HL-60 (cell line): ENCODE results near the gene FBXL15.

Source experiments
- DNase-seq, 2 experiments: peaks; one replicate each; pipeline ENCODE4 v3.0.0-alpha.2; 2010 to 2020; ENCODE audit warnings: low read depth in 1 of 2, low spot score in 1 of 2
- H3K27ac ChIP-seq: fragments of 250-450 bp; sonication (Bioruptor Pico); replicated peaks from 2 replicates; pipeline ENCODE4 v1.5.1; 2020; ENCODE audit warnings: mild to moderate bottlenecking, moderate library complexity
- H3K27me3 ChIP-seq: fragments of 250-450 bp; sonication (Bioruptor Pico); 2 replicates; pipeline ENCODE4 v1.5.1; 2021; ENCODE audit warnings: mild to moderate bottlenecking, moderate library complexity; ENCODE audit not compliant: insufficient read depth, poor library complexity, severe bottlenecking
- H3K4me3 ChIP-seq: replicated peaks from 2 replicates; pipeline ENCODE4 v1.5.1; 2011; ENCODE audit warnings: mild to moderate bottlenecking, control low read depth, low read length; ENCODE audit not compliant: insufficient read depth
- GABPA ChIP-seq: IDR thresholded peaks from 2 replicates; pipeline ENCODE4 v1.6.1; 2012; ENCODE audit warnings: low read depth
- POLR2AphosphoS5 ChIP-seq: IDR thresholded peaks from 2 replicates; pipeline ENCODE4 v1.6.1; 2012; ENCODE audit warnings: low read depth
- SPI1 ChIP-seq: IDR thresholded peaks from 2 replicates; pipeline ENCODE4 v1.6.1; 2012; ENCODE audit warnings: low read depth, mild to moderate bottlenecking, borderline replicate concordance
- long read RNA-seq: library from polyadenylated mRNA; unstranded; transcript quantifications from one replicate; pipeline ENCODE4 v2.0.0, GENCODE V29; 2020
- TF ChIP-seq, protein P1 (sequence below): IDR thresholded peaks from one replicate; pipeline ENCODE4 v1.5.1; 2011; ENCODE audit warnings: low read length, control low read depth, inconsistent platforms; ENCODE audit not compliant: insufficient read depth
- TF ChIP-seq, protein P2 (sequence below): IDR thresholded peaks from 2 replicates; pipeline ENCODE4 v1.6.1; 2012; ENCODE audit warnings: low read depth; ENCODE audit not compliant: insufficient replicate concordance

Gene FBXL15, protein sequence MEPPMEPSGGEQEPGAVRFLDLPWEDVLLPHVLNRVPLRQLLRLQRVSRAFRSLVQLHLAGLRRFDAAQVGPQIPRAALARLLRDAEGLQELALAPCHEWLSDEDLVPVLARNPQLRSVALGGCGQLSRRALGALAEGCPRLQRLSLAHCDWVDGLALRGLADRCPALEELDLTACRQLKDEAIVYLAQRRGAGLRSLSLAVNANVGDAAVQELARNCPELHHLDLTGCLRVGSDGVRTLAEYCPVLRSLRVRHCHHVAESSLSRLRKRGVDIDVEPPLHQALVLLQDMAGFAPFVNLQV
- long read RNA-seq, transcript FBXL15-201 (4 exons, 2,362 nt), result major isoform, 11 of 159 reads
- long read RNA-seq, partial matches to known transcripts, result 133 of 159 reads
- long read RNA-seq, other reads (novel, unspliced or antisense), result 15 of 159 reads

DNA sequence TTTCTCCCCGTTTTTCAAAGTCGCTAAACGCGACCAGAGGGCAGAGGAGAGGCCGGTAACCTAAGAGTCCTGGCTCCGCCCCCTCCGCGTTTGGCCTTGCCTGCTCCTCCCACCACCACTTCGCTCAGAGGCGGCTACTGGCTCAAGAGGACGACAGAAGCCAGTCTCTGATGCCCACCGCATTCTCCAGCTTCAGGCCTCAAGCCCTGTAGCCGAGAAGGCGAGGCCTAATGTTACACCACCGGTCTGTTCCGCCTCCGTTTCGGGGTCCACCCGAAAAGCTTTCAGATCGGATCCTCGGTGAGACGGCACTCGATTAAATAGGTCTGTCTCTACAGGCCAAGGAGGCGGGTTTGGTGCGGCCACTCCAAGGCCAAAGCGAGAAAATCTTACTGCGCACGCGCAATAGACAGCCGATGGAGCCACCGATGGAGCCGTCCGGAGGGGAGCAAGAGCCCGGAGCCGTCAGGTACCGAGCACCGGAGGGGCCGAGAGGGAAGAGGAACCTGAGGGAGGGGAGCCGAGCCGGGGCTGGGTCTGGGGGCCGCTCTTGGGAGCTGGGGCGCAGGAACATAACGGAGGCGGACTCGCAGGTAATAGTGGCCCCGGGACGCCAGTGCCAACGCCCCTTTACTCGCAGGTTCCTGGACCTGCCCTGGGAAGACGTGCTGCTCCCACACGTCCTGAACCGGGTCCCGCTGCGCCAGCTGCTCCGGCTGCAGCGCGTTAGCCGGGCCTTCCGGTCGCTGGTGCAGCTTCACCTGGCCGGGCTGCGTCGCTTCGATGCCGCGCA lies at the start of gene FBXL15:
Gene FBXL15, plus strand, starts transcription at position 123 of the 793 bp plus-strand sequence. Its CDS starts 294 bp downstream, at position 417.
- peak; percentile 95 to 99 for DNase-seq
- H3K27me3 ChIP-seq, result peaks cover 8% of the 10 kb centered on the region
- TF ChIP-seq POLR2AphosphoS5 (no peak), GABPA (peak; percentile 89), SPI1 (peak; percentile 28; the same call in 1 of the 2 replicates)
- TF ChIP-seq, protein P1, sequence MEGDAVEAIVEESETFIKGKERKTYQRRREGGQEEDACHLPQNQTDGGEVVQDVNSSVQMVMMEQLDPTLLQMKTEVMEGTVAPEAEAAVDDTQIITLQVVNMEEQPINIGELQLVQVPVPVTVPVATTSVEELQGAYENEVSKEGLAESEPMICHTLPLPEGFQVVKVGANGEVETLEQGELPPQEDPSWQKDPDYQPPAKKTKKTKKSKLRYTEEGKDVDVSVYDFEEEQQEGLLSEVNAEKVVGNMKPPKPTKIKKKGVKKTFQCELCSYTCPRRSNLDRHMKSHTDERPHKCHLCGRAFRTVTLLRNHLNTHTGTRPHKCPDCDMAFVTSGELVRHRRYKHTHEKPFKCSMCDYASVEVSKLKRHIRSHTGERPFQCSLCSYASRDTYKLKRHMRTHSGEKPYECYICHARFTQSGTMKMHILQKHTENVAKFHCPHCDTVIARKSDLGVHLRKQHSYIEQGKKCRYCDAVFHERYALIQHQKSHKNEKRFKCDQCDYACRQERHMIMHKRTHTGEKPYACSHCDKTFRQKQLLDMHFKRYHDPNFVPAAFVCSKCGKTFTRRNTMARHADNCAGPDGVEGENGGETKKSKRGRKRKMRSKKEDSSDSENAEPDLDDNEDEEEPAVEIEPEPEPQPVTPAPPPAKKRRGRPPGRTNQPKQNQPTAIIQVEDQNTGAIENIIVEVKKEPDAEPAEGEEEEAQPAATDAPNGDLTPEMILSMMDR, result no peak
- TF ChIP-seq, protein P2, sequence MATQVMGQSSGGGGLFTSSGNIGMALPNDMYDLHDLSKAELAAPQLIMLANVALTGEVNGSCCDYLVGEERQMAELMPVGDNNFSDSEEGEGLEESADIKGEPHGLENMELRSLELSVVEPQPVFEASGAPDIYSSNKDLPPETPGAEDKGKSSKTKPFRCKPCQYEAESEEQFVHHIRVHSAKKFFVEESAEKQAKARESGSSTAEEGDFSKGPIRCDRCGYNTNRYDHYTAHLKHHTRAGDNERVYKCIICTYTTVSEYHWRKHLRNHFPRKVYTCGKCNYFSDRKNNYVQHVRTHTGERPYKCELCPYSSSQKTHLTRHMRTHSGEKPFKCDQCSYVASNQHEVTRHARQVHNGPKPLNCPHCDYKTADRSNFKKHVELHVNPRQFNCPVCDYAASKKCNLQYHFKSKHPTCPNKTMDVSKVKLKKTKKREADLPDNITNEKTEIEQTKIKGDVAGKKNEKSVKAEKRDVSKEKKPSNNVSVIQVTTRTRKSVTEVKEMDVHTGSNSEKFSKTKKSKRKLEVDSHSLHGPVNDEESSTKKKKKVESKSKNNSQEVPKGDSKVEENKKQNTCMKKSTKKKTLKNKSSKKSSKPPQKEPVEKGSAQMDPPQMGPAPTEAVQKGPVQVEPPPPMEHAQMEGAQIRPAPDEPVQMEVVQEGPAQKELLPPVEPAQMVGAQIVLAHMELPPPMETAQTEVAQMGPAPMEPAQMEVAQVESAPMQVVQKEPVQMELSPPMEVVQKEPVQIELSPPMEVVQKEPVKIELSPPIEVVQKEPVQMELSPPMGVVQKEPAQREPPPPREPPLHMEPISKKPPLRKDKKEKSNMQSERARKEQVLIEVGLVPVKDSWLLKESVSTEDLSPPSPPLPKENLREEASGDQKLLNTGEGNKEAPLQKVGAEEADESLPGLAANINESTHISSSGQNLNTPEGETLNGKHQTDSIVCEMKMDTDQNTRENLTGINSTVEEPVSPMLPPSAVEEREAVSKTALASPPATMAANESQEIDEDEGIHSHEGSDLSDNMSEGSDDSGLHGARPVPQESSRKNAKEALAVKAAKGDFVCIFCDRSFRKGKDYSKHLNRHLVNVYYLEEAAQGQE, result peak; percentile 51
- H3K27ac ChIP-seq, result peak within 1 kb of the TSS; percentile 82
- H3K4me3 ChIP-seq, result peak within 1 kb of the TSS; percentile 99

DNA sequence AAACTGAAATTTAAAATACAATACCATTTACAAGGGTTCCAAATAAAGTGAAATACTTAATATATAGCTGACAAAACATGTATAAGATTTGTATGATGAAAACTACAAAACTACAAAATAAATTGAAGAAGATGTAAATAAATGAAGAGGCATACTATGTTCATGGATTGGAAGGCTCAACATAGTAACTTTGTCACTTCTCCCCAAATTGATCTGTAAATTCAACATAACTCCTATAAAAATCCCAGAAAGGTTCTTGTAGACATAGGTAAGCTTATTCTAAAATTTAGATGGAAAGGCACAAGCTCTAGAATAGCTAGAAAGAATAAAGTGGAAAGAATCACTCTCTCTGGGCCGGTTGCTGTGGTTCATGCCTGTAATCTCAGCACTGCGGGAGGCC lies 49.3 kb upstream of the FBXL15 start:
- no peaks in the 10 kb centered on the region for H3K27me3 ChIP-seq
- H3K27ac ChIP-seq, result no peak overlapping the region
- TF ChIP-seq, protein P2, result no peak
- TF ChIP-seq POLR2AphosphoS5, result no peak
- DNase-seq, result no peak
- no peak overlapping the region for H3K4me3 ChIP-seq

DNA sequence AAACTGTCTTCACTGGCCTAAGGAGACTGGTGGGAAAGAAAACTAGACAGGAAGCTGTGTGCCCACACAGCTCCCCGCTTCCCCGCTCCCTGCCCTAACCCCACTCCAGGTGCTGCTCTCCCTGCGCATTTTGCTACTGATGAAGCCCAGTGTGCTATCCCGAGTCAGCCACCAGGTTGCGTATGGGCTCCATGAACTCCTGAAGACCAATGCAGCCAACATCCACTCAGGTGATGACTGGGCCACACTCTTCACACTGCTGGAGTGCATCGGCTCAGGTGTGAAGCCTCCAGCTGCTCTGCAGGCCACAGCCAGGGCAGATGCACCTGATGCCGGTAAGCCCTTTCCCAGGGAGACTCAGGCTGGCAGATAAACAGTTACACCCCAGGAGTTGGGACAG lies 45.4 kb upstream of the FBXL15 start:
- Histone ChIP-seq H3K27ac (no peak overlapping the region), H3K27me3 (no peaks in the 10 kb centered on the region), H3K4me3 (no peak overlapping the region)
- no peak for DNase-seq
- TF ChIP-seq, protein P2, result no peak
- TF ChIP-seq GABPA, result no peak
- TF ChIP-seq POLR2AphosphoS5, result no peak
- TF ChIP-seq, protein P1, result no peak
- no peak for TF ChIP-seq SPI1
